Fibroblast of lung (primary cell): Measurements from ENCODE around the gene HSPB8.

Experiments
- CTCF ChIP-seq, 2 donors: IDR thresholded peaks in 1 of 2; conservative IDR thresholded peaks in 1 of 2; 1 replicate in 1 of 2; 2 replicates in 1 of 2; pipeline ENCODE4 v1.5.1; 2011 to 2012; ENCODE audit warnings: low read length in 2 of 2, control low read depth in 1 of 2, inconsistent platforms in 1 of 2, low read depth in 1 of 2, mild to moderate bottlenecking in 1 of 2
- EZH2 ChIP-seq: IDR thresholded peaks from 2 replicates; pipeline ENCODE4 v1.5.1; 2012; ENCODE audit warnings: low read length, control low read depth, mild to moderate bottlenecking; ENCODE audit errors: missing control alignments

- TF ChIP-seq CTCF (conservative IDR thresholded peaks at IDR 0.05 in 1 of 2, IDR thresholded peaks at IDR 0.05 in 1 of 2; ENCODE audit: low read depth in 1 of 2, low read length in 2 of 2): no peak
- no peak for TF ChIP-seq EZH2
Observed at GRCh38 chr12:119201789-119202543, 23.2 kb downstream of the HSPB8 start.
